T-helper 1 cell treated with Interleukin-12 subunit alpha and Interleukin-12 subunit beta and Interleukin-4 antibody, amounts not matched to agents 30 μg/mL and 1 μg/mL, for 36 hours (primary cell): ENCODE data around the gene AMOT.

Source experiments
- H3K27ac Mint-ChIP-seq: one replicate; pipeline ENCODE4 v1.8.0; 2021; ENCODE audit warnings: mild to moderate bottlenecking, mixed read lengths
- H3K27me3 Mint-ChIP-seq: one replicate; pipeline ENCODE4 v1.8.0; 2021; ENCODE audit warnings: low read depth, mixed read lengths
- H3K36me3 Mint-ChIP-seq: one replicate; pipeline ENCODE4 v1.8.0; 2021; ENCODE audit warnings: low read depth, mixed read lengths
- H3K4me1 Mint-ChIP-seq: one replicate; pipeline ENCODE4 v1.8.0; 2021; ENCODE audit warnings: low read depth, mixed read lengths
- H3K4me3 Mint-ChIP-seq: one replicate; pipeline ENCODE4 v1.8.0; 2021; ENCODE audit warnings: mild to moderate bottlenecking, moderate library complexity, mixed read lengths
- H3K9me3 Mint-ChIP-seq: one replicate; pipeline ENCODE4 v1.8.0; 2021; ENCODE audit warnings: mixed read lengths

Gene AMOT

DNA sequence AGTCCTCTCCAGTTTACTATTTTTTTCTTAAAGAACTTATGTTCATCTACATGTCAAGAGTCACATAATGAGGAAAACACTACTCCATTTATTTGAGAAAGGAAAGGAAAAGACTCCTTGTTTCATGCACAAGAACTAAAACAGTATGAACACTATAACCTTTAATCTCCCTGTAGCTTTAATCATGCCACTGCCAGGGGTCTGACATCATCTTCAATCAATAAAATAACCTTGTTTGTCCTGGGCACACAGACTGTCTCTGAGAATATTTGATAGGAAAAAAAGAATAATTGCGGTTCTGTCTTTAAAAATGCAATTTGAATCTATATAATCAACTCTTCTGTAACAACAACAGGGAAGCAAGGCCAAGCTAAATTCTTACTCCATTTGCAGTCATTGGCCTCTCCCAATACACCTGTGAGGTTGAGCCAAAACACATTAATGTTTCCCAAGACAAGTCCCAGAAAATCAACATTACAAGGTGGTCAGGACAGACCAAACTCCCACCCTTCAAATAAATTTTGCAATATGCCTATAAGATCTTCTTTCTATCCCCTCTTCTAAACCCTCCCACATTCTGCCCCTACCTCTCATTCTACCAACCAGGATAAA is 13.2 kb downstream of the AMOT start:
- H3K27ac Mint-ChIP-seq, result no peak overlapping the region

GRCh38 chrX:112826023-112826422 is 14.6 kb downstream of the AMOT start:
- Mint-ChIP-seq H3K9me3 (no peaks in the 10 kb centered on the region), H3K4me3 (no peak overlapping the region), H3K27me3 (no peaks in the 10 kb centered on the region), H3K4me1 (peaks cover 1% of the 10 kb centered on the region), H3K27ac (no peak overlapping the region), H3K36me3 (no peaks in the 10 kb centered on the region)

More for the DNA sequence above, 13.2 kb downstream of the AMOT start:
- H3K27me3 Mint-ChIP-seq, result no peaks in the 10 kb centered on the region
- H3K4me3 Mint-ChIP-seq, result no peak overlapping the region
- H3K4me1 Mint-ChIP-seq, result no peaks in the 10 kb centered on the region
- H3K36me3 Mint-ChIP-seq, result no peaks in the 10 kb centered on the region
- H3K9me3 Mint-ChIP-seq, result no peaks in the 10 kb centered on the region

DNA sequence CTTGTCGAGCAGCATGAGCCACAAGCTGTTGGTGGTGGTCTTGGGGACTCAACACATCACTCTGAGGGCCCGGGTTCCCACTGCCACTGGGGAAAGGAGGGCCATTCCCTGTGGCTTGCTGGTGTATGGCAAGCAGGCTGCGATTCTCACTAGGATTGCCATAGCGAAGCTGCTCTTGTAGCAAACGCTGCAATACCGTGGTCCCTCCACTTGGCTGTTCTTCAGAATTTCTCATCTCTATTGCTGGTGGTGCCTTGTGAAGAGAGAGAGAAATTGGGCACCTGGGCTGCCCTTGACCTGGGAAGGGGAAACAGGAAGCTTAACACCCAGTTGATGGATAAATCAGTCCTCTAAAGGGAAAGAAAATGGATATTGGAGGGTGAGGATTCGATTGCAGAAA is 17.7 kb downstream of the AMOT start:
- no peaks in the 10 kb centered on the region for H3K9me3 Mint-ChIP-seq
- peaks cover 14% of the 10 kb centered on the region for H3K4me1 Mint-ChIP-seq
- no peak overlapping the region for H3K27ac Mint-ChIP-seq
- no peaks in the 10 kb centered on the region for H3K27me3 Mint-ChIP-seq
- no peak overlapping the region for H3K4me3 Mint-ChIP-seq
- no peaks in the 10 kb centered on the region for H3K36me3 Mint-ChIP-seq

- Mint-ChIP-seq H3K27ac (no peak overlapping the region), H3K9me3 (no peaks in the 10 kb centered on the region), H3K27me3 (no peaks in the 10 kb centered on the region), H3K36me3 (no peaks in the 10 kb centered on the region), H3K4me3 (no peak overlapping the region), H3K4me1 (peaks cover 14% of the 10 kb centered on the region)
Measured at GRCh38 chrX:112820364-112821268, 20.0 kb downstream of the AMOT start.

GRCh38 chrX:112819813-112820212 is 20.8 kb downstream of the AMOT start:
- Mint-ChIP-seq H3K36me3 (no peaks in the 10 kb centered on the region), H3K27me3 (no peaks in the 10 kb centered on the region)

DNA sequence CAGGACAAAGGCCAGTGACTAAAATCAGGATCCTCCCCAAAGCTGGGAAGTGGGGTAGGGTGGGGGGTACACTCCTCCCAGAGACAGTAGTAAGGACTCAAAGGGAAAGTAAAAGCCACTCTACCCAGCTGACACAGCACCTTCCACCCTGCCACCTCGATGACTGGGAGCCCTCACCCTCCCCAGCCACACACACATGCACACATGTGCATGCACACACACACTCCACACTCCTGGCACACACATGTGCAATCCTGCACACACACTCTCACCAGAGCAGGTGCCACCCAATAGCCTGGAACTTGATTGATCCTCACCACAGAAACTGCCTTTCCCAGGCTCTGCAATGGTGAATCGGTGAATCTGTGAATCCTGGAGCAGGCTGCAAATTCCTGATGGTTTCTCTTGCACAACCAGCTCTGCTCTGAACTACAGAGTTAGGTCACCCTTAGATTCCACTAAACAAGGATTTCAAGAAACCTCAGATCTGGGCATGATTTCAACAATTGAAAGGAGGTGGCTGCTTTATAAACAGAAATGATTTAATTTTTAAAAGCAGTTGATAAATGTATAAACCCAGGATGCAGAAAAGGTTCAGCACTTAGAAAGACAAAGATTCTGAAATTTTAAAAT is 21.5 kb downstream of the AMOT start:
- Mint-ChIP-seq H3K4me3 (no peak overlapping the region), H3K27me3 (no peaks in the 10 kb centered on the region), H3K27ac (no peak overlapping the region), H3K4me1 (peaks cover 14% of the 10 kb centered on the region), H3K36me3 (no peaks in the 10 kb centered on the region), H3K9me3 (no peaks in the 10 kb centered on the region)

More at GRCh38 chrX:112819813-112820212, 20.8 kb downstream of the AMOT start:
- Mint-ChIP-seq H3K4me3 (no peak overlapping the region), H3K4me1 (peaks cover 14% of the 10 kb centered on the region), H3K9me3 (no peaks in the 10 kb centered on the region), H3K27ac (no peak overlapping the region)

GRCh38 chrX:112818114-112819007 is 22.3 kb downstream of the AMOT start:
- no peak overlapping the region for H3K4me3 Mint-ChIP-seq
- H3K36me3 Mint-ChIP-seq, result no peaks in the 10 kb centered on the region
- H3K4me1 Mint-ChIP-seq, result peaks cover 14% of the 10 kb centered on the region
- H3K27ac Mint-ChIP-seq, result no peak overlapping the region
- no peaks in the 10 kb centered on the region for H3K9me3 Mint-ChIP-seq
- no peaks in the 10 kb centered on the region for H3K27me3 Mint-ChIP-seq

- H3K9me3 Mint-ChIP-seq, result no peaks in the 10 kb centered on the region
- H3K27me3 Mint-ChIP-seq, result no peaks in the 10 kb centered on the region
- H3K4me1 Mint-ChIP-seq, result peaks cover 14% of the 10 kb centered on the region
- no peak overlapping the region for H3K27ac Mint-ChIP-seq
- no peaks in the 10 kb centered on the region for H3K36me3 Mint-ChIP-seq
- H3K4me3 Mint-ChIP-seq, result no peak overlapping the region
Measured at GRCh38 chrX:112816908-112817307, 23.7 kb downstream of the AMOT start.

GRCh38 chrX:112814496-112814895 is 26.1 kb downstream of the AMOT start:
- Mint-ChIP-seq H3K27me3 (no peaks in the 10 kb centered on the region), H3K27ac (no peak overlapping the region), H3K4me3 (no peak overlapping the region), H3K36me3 (no peaks in the 10 kb centered on the region), H3K4me1 (peaks cover 2% of the 10 kb centered on the region), H3K9me3 (no peaks in the 10 kb centered on the region)

DNA sequence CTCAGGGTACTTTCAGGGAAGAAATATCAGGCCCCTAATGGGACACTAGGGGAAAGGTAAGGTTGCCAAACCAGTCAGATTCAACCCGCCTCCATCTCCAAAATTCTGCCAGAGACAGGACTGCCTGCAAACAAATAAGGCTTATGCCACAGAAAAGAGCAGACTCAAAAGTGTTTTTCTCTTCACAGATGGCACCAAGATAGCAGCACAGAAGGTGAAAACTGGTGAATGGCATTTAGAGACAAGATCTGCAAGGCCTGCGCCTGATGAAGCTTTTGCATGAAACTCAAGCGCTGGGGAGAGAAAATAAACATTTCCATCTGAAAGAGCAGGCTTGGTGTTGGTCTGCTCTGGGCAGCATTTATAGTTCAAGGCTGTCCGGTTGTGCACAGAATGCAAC is 27.9 kb downstream of the AMOT start:
- H3K4me1 Mint-ChIP-seq, result no peaks in the 10 kb centered on the region
- no peaks in the 10 kb centered on the region for H3K27me3 Mint-ChIP-seq
- no peaks in the 10 kb centered on the region for H3K36me3 Mint-ChIP-seq
- H3K9me3 Mint-ChIP-seq, result no peaks in the 10 kb centered on the region
- no peak overlapping the region for H3K27ac Mint-ChIP-seq
- H3K4me3 Mint-ChIP-seq, result no peak overlapping the region

DNA sequence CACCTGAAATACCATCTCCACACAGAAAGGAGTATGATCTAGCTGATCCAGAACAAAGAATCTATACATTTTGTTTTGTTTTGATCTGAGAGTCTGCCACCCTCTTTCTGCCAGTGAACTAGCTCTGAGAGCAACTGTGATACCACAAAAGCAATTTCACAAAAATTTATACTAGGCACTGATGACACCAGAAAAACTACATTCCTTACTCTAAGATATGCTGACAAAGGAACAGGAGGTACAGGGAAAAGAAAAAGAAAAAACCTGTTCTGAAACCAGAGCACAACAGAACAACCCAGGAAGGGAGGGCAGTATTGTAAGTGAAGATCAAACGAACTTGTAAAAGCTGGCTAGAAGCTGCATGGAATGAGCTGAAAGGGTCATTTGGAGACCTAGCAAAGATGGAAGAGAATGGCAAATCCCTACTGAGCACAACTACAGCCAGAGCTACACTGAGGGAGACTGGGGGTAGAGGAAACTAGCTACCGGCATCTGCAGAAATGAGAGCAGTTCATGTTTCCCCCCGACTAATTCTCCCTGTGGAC is 31.9 kb downstream of the AMOT start:
- H3K9me3 Mint-ChIP-seq, result no peaks in the 10 kb centered on the region
- no peaks in the 10 kb centered on the region for H3K36me3 Mint-ChIP-seq
- H3K27me3 Mint-ChIP-seq, result no peaks in the 10 kb centered on the region
- no peak overlapping the region for H3K27ac Mint-ChIP-seq
- H3K4me1 Mint-ChIP-seq, result no peaks in the 10 kb centered on the region
- no peak overlapping the region for H3K4me3 Mint-ChIP-seq

- H3K27me3 Mint-ChIP-seq, result no peaks in the 10 kb centered on the region
- H3K4me3 Mint-ChIP-seq, result no peak overlapping the region
- H3K4me1 Mint-ChIP-seq, result no peaks in the 10 kb centered on the region
- H3K27ac Mint-ChIP-seq, result no peak overlapping the region
- H3K36me3 Mint-ChIP-seq, result no peaks in the 10 kb centered on the region
- H3K9me3 Mint-ChIP-seq, result no peaks in the 10 kb centered on the region
Measured at GRCh38 chrX:112808007-112808406, 32.6 kb downstream of the AMOT start.

- Mint-ChIP-seq H3K4me1 (no peaks in the 10 kb centered on the region), H3K4me3 (no peak overlapping the region), H3K36me3 (no peaks in the 10 kb centered on the region), H3K27ac (no peak overlapping the region), H3K9me3 (no peaks in the 10 kb centered on the region), H3K27me3 (no peaks in the 10 kb centered on the region)
Measured at GRCh38 chrX:112803060-112803459, 37.6 kb downstream of the AMOT start.

DNA sequence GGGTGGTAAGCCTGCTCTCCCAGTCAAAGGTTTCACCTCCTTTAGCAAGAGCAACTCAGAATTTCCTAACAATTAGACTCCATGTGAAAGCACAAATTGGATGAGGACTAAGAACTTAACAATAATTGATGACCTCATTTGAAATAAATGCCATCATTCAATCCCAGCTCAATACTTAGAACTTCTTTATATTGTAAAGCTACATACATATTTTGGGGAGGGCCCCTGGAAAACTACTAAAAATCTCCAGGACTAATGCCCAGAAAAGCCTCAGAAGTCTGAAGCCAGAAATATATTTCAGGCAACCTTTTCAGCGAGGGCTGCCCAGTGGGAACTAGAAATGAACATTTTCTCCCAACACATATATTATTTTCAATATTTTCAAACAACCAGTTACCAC is 38.1 kb downstream of the AMOT start:
- Mint-ChIP-seq H3K9me3 (no peaks in the 10 kb centered on the region), H3K27me3 (no peaks in the 10 kb centered on the region), H3K36me3 (no peaks in the 10 kb centered on the region), H3K4me3 (no peak overlapping the region), H3K27ac (no peak overlapping the region), H3K4me1 (no peaks in the 10 kb centered on the region)
